ENCODE data around the gene SERPING1. TPM values are rescaled to one million over a fixed set of nuclear protein-coding genes. Genes with fewer than 3 reads are reported as not detected.
"Not testable (repeated sequence)": the region's sequence is repeated elsewhere in the genome, so short reads cannot be mapped to it uniquely, and the experiment has no call there.

Gene SERPING1
- total and polyA plus RNA-seq, 4 donors = 473 to 1,015 (median 795) TPM

GRCh38 chr11:57650739-57651090 is 53.2 kb downstream of the SERPING1 start:
- no peak for ATAC-seq (ENCODE audit: low FRiP score)
- 51 to 53% methylated on average over 5 of the region's 5 CpGs for WGBS, 2 donors

GRCh38 chr11:57651408-57651807 is 53.9 kb downstream of the SERPING1 start:
- ATAC-seq (ENCODE audit: low FRiP score) (no peak), DNase-seq (no peak)
- H3K36me3 ChIP-seq (ENCODE audit: control insufficient read depth in 1 of 2, insufficient read depth in 2 of 2, low read length in 1 of 2) = no peaks in the 10 kb centered on the region
- no peaks in the 10 kb centered on the region for H3K4me1 ChIP-seq (ENCODE audit: control insufficient read depth in 1 of 2, insufficient read depth in 2 of 2, low read length in 2 of 2)
- no peak overlapping the region for H3K4me3 ChIP-seq (ENCODE audit: low read length in 2 of 2)
- H3K9me3 ChIP-seq (ENCODE audit: control insufficient read depth, low read length) = no peaks in the 10 kb centered on the region
- 79 to 84% methylated on average over 7 of the region's 7 CpGs for WGBS, 2 donors
- H3K27me3 ChIP-seq (ENCODE audit: control insufficient read depth in 1 of 2, insufficient read depth in 2 of 2, low read length in 1 of 2) = no peaks in the 10 kb centered on the region
- H3K27ac ChIP-seq (ENCODE audit: low read depth in 1 of 2, low read length in 2 of 2) = no peak overlapping the region
- intact Hi-C loops (cut with DNase I) = loop anchor here in 1 of 2 donors (10.0 kb wide), 1 partner anchor 327 kb away; the partner anchor contains the start of gene TNKS1BP1

More at GRCh38 chr11:57650739-57651090, 53.2 kb downstream of the SERPING1 start:
- H3K4me3 ChIP-seq (ENCODE audit: low read length in 2 of 2) = no peak overlapping the region
- H3K9me3 ChIP-seq (ENCODE audit: control insufficient read depth, low read length) = no peaks in the 10 kb centered on the region
- no peak overlapping the region for H3K27ac ChIP-seq (ENCODE audit: low read depth in 1 of 2, low read length in 2 of 2)
- intact Hi-C loops (cut with DNase I) = loop anchor here in 1 of 2 donors (10.0 kb wide), 1 partner anchor 326 kb away; the partner anchor contains the start of gene TNKS1BP1
- no peaks in the 10 kb centered on the region for H3K27me3 ChIP-seq (ENCODE audit: control insufficient read depth in 1 of 2, insufficient read depth in 2 of 2, low read length in 1 of 2)
- H3K4me1 ChIP-seq (ENCODE audit: control insufficient read depth in 1 of 2, insufficient read depth in 2 of 2, low read length in 2 of 2) = no peaks in the 10 kb centered on the region
- no peaks in the 10 kb centered on the region for H3K36me3 ChIP-seq (ENCODE audit: control insufficient read depth in 1 of 2, insufficient read depth in 2 of 2, low read length in 1 of 2)
- DNase-seq = no peak

GRCh38 chr11:57652230-57652629 is 54.7 kb downstream of the SERPING1 start:
- H3K27ac ChIP-seq (ENCODE audit: low read depth in 1 of 2, low read length in 2 of 2); H3K4me3 ChIP-seq (ENCODE audit: low read length in 2 of 2); H3K9me3 ChIP-seq (ENCODE audit: control insufficient read depth, low read length); H3K4me1 ChIP-seq (ENCODE audit: control insufficient read depth in 1 of 2, insufficient read depth in 2 of 2, low read length in 2 of 2); ATAC-seq (ENCODE audit: low FRiP score); H3K36me3 ChIP-seq (ENCODE audit: control insufficient read depth in 1 of 2, insufficient read depth in 2 of 2, low read length in 1 of 2); DNase-seq; H3K27me3 ChIP-seq (ENCODE audit: control insufficient read depth in 1 of 2, insufficient read depth in 2 of 2, low read length in 1 of 2): not testable (repeated sequence)
- intact Hi-C loops (cut with DNase I) = loop anchor here in 1 of 2 donors (10.0 kb wide), 1 partner anchor 327 kb away; the partner anchor contains the start of gene TNKS1BP1
- WGBS, 2 donors = 82 to 84% methylated on average over 14 of the region's 14 CpGs

- no peaks in the 10 kb centered on the region for H3K4me1 ChIP-seq (ENCODE audit: control insufficient read depth in 1 of 2, insufficient read depth in 2 of 2, low read length in 2 of 2)
- H3K36me3 ChIP-seq (ENCODE audit: control insufficient read depth in 1 of 2, insufficient read depth in 2 of 2, low read length in 1 of 2) = no peaks in the 10 kb centered on the region
- intact Hi-C loops (cut with DNase I) = loop anchor here in 1 of 2 donors (10.0 kb wide), 1 partner anchor 328 kb away; the partner anchor contains the start of gene TNKS1BP1
- no peaks in the 10 kb centered on the region for H3K27me3 ChIP-seq (ENCODE audit: control insufficient read depth in 1 of 2, insufficient read depth in 2 of 2, low read length in 1 of 2)
- H3K4me3 ChIP-seq (ENCODE audit: low read length in 2 of 2) = no peak overlapping the region
- DNase-seq (no peak), ATAC-seq (ENCODE audit: low FRiP score) (no peak)
- no peaks in the 10 kb centered on the region for H3K9me3 ChIP-seq (ENCODE audit: control insufficient read depth, low read length)
- H3K27ac ChIP-seq (ENCODE audit: low read depth in 1 of 2, low read length in 2 of 2) = no peak overlapping the region
- whole genome bisulfite sequencing, 2 donors = 51 to 68% methylated on average over 3 of the region's 3 CpGs
These were observed 55.2 kb downstream of the SERPING1 start for GRCh38 chr11:57652662-57653061.

- no peak for DNase-seq
- Histone ChIP-seq H3K36me3 (ENCODE audit: control insufficient read depth in 1 of 2, insufficient read depth in 2 of 2, low read length in 1 of 2) (no peaks in the 10 kb centered on the region), H3K27me3 (ENCODE audit: control insufficient read depth in 1 of 2, insufficient read depth in 2 of 2, low read length in 1 of 2) (no peaks in the 10 kb centered on the region), H3K9me3 (ENCODE audit: control insufficient read depth, low read length) (no peaks in the 10 kb centered on the region), H3K4me1 (ENCODE audit: control insufficient read depth in 1 of 2, insufficient read depth in 2 of 2, low read length in 2 of 2) (no peaks in the 10 kb centered on the region), H3K27ac (ENCODE audit: low read depth in 1 of 2, low read length in 2 of 2) (no peak overlapping the region), H3K4me3 (ENCODE audit: low read length in 2 of 2) (no peak overlapping the region)
- WGBS, 2 donors = 8 to 19% methylated on average over 3 of the region's 3 CpGs
- ATAC-seq (ENCODE audit: low FRiP score) = no peak
- intact Hi-C loops (cut with DNase I) = loop anchor here in 1 of 2 donors (10.0 kb wide), 1 partner anchor 328 kb away; the partner anchor contains the start of gene TNKS1BP1
These were observed 55.7 kb downstream of the SERPING1 start for GRCh38 chr11:57653163-57653562.

GRCh38 chr11:57656885-57657193 is 59.4 kb downstream of the SERPING1 start:
- WGBS, 2 donors = 17 to 19% methylated on average over 5 of the region's 5 CpGs
- Histone ChIP-seq H3K27ac (ENCODE audit: low read depth in 1 of 2, low read length in 2 of 2) (no peak overlapping the region), H3K4me1 (ENCODE audit: control insufficient read depth in 1 of 2, insufficient read depth in 2 of 2, low read length in 2 of 2) (no peaks in the 10 kb centered on the region), H3K36me3 (ENCODE audit: control insufficient read depth in 1 of 2, insufficient read depth in 2 of 2, low read length in 1 of 2) (peaks cover 0 to 4% of the 10 kb centered on the region in 2 donors), H3K9me3 (ENCODE audit: control insufficient read depth, low read length) (no peaks in the 10 kb centered on the region), H3K27me3 (ENCODE audit: control insufficient read depth in 1 of 2, insufficient read depth in 2 of 2, low read length in 1 of 2) (no peaks in the 10 kb centered on the region), H3K4me3 (ENCODE audit: low read length in 2 of 2) (peak overlapping the region; percentile 23 to 44)
- ATAC-seq (ENCODE audit: low FRiP score) = no peak
- intact Hi-C loops (cut with DNase I) = loop anchor here in 1 of 2 donors (2.0 to 10.0 kb wide), 2 partner anchors 126 to 332 kb away; partner anchors contain the start of genes TIMM10 and TNKS1BP1
- DNase-seq = no peak

GRCh38 chr11:57657194-57658022 is 59.9 kb downstream of the SERPING1 start, which contains the start of gene CLP1:
Gene CLP1 (plus strand): TSS chr11:57657762. CDS start chr11:57659477, 1,715 bp downstream.
- 1% methylated on average over 45 of the region's 45 CpGs for whole genome bisulfite sequencing, 2 donors
- H3K27ac ChIP-seq (ENCODE audit: low read depth in 1 of 2, low read length in 2 of 2) = peak within 1 kb of the TSS in 1 of 2 donors; percentile 81
- peak; percentile 99 for ATAC-seq (ENCODE audit: low FRiP score)
- H3K4me3 ChIP-seq (ENCODE audit: low read length in 2 of 2) = peak within 1 kb of the TSS; percentile 46 to 76
- no peaks in the 10 kb centered on the region for H3K27me3 ChIP-seq (ENCODE audit: control insufficient read depth in 1 of 2, insufficient read depth in 2 of 2, low read length in 1 of 2)
- peaks cover 0 to 4% of the 10 kb centered on the region in 2 donors for H3K36me3 ChIP-seq (ENCODE audit: control insufficient read depth in 1 of 2, insufficient read depth in 2 of 2, low read length in 1 of 2)
- no peaks in the 10 kb centered on the region for H3K9me3 ChIP-seq (ENCODE audit: control insufficient read depth, low read length)
- intact Hi-C loops (cut with DNase I) = loop anchor here in 1 of 2 donors (2.0 to 10.0 kb wide), 2 partner anchors 127 to 333 kb away; partner anchors contain the start of genes TIMM10 and TNKS1BP1
- no peaks in the 10 kb centered on the region for H3K4me1 ChIP-seq (ENCODE audit: control insufficient read depth in 1 of 2, insufficient read depth in 2 of 2, low read length in 2 of 2)
- DNase-seq = peak; percentile 100

GRCh38 chr11:57658023-57658361 is 60.5 kb downstream of the SERPING1 start:
- Histone ChIP-seq H3K27ac (ENCODE audit: low read depth in 1 of 2, low read length in 2 of 2) (no peak overlapping the region), H3K27me3 (ENCODE audit: control insufficient read depth in 1 of 2, insufficient read depth in 2 of 2, low read length in 1 of 2) (no peaks in the 10 kb centered on the region), H3K36me3 (ENCODE audit: control insufficient read depth in 1 of 2, insufficient read depth in 2 of 2, low read length in 1 of 2) (peaks cover 0 to 4% of the 10 kb centered on the region in 2 donors), H3K9me3 (ENCODE audit: control insufficient read depth, low read length) (no peaks in the 10 kb centered on the region), H3K4me1 (ENCODE audit: control insufficient read depth in 1 of 2, insufficient read depth in 2 of 2, low read length in 2 of 2) (no peaks in the 10 kb centered on the region), H3K4me3 (ENCODE audit: low read length in 2 of 2) (peak overlapping the region; percentile 46 to 76)
- WGBS, 2 donors = 0 to 1% methylated on average over 8 of the region's 8 CpGs
- no peak for ATAC-seq (ENCODE audit: low FRiP score)
- no peak for DNase-seq
- intact Hi-C loops (cut with DNase I) = loop anchor here in 1 of 2 donors (10.0 kb wide), 1 partner anchor 333 kb away; the partner anchor contains the start of gene TNKS1BP1

Measured in aorta (tissue), 5 donors.